GM15510 (cell line): ENCODE results near the gene HHIP.

Experiments
- POLR2A ChIP-seq: IDR thresholded peaks from 3 replicates; pipeline ENCODE4 v1.6.1; 2011; ENCODE audit warnings: borderline replicate concordance; ENCODE audit not compliant: insufficient read length; ENCODE audit errors: extremely low read depth

HHIP gene

DNA sequence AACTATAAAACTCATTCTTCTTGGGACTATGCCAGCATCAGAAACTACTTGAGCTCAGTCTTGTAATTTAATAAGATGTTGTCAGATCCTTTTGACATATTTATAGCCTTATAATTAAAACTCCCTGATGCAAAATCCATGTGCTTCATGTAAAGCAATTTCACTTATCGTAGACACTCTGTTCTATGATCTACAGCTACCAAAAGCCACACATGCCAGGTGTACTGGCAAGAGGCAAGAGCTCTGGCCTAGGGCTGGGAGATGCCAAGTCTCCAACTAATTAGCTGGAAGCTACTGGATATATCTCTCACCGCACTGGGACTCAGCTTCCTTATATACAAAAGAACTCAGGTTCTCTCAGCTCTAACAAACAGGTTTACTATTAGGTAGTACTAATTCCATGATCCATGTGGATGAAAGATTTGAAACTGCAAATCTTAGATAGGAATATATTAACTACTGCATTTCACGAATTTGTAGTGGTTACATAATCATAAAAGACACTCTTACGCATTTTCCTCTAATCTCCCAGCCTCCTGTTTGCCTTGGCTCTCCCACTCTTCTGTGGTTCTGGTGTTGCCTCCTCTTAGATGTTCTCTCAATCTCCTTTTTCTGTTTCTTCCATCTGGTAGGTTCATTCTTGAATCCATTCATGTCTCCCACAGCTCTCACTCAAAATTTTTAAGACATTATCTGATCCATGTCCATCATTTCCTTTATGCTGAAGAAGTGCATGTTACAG, 103.0 kb downstream of the HHIP start:
- TF ChIP-seq POLR2A, result no peak

DNA sequence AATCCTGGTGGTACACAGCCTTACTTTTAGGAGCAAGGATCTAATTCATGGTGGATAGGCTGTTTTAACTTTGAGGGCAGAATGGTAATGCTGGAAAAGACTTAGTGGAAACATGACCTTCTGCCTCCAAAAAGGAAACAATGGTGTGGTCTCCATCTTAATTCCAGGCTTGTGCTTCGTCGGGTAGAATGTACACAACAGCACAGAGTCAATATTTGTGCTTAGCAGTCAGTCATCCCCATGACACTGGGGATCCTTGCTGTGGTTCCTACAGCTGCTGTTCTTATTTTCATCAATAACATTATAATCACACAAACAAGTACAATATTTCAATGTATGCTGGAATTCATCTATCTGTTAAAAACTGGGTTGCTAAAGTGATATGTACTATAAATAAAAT, 104.4 kb downstream of the HHIP start:
- no peak for TF ChIP-seq POLR2A

DNA sequence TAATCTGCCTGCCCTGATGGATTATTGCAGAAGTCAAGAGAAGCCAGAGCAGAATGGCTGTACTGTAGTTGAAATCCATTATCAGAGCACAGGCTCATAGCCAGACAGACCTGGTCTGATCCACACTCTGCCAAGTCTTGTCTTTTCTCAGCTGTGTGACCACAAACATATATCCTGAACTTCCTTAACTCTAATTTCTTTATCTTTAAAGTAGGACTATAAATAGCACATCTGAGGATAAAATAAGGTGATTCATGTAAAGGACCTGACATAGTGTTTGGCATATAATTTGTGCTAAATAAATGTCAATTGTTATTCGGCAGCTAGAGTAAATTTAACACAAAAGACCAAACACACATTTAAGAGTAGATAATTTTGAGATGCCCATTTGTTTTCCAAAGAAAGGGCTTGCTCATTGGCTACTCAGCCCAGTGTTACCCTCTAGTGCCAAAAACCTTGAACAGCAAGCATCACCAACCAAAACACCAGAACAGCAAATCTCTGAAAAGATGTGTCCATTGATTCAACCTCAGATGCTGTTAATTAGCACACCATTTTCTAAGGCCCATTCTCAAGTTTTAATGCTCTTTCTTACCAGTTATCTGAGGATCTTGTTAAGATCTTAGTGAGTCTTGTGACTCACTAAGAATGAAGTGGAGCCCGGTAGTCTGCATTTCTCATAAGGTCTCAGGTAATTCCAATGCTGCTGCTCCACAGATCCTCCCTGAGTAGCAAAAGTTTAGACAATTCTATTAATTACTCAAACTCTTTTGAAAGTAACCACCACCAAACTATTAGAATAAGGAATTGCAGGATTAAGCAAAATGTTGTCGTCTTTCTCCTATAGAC, 108.8 kb downstream of the HHIP start:
- no peak for TF ChIP-seq POLR2A

DNA sequence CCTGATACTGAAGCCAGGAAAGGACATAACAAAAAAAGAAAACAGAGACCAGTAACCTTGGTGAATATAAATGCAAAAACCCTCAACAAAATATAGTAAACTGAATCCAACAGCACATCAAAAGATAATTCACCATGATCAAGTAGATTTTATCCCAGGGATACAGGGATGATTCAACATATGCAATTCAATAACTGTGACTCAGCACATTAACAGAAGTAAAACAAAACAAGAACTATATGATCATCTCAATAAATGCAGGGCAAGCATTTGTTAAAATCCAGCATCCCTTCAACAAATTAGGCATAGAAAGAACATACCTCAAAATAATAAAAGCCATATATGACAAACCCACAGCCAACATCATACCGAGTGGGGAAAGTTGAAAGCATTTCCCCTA, 112.0 kb downstream of the HHIP start:
- no peak for TF ChIP-seq POLR2A

DNA sequence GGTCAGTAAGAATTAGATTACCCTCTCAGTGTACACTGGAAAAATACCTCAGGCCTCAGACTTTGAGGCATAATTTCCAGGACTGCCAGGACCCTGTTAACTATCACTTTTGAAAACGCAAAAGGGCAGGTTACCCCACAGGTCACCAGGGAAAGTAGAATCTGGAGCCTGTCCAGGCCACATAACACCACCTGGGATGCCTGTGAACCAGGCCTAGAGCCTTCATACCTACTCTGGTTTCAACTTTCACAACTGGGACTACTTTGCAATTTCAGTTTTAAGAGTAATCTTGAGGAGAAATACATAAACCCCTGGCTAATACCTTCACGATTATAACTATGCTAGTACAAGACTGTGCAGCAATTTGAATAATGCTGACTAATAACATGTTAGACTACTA, 132.4 kb downstream of the HHIP start:
- TF ChIP-seq POLR2A, result no peak

DNA sequence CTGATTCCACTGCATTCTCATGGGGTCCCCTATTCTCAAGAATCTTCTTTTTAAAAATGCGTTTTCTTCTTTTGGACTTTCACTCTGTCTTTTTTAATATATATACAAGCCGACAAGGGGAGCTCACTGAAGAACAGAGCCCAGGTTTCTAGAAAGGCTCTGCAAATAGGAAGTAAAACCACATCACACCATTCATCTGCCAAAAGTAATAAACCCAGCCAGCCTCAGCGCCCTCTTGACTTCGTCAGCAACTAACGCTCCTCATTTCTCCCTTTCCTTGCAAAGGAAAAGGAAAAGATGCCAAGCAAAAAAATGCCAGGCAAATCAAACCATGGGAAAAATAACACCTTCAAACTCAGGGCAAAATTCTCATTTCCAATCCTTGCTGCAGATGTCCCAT, 136.4 kb downstream of the HHIP start:
- TF ChIP-seq POLR2A, result no peak

DNA sequence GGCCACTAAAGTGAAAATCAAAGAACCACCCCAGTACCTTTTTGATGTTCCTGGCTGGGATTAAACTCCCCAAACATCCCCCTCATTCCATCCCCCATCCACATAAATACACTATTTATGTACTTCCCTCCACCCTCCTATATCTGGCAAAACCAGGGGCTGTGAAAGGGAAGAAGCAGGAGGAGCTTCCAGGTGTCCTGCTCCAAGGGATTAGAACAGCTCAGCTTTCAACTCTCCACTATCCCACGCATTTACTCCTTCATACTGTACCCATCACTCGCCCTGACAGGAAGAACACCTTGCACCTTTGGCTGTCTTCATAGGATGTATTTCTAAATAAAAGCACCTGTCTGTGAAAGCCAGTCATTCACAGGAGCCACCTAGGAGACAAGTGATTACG, 140.0 kb downstream of the HHIP start:
- TF ChIP-seq POLR2A, result no peak

DNA sequence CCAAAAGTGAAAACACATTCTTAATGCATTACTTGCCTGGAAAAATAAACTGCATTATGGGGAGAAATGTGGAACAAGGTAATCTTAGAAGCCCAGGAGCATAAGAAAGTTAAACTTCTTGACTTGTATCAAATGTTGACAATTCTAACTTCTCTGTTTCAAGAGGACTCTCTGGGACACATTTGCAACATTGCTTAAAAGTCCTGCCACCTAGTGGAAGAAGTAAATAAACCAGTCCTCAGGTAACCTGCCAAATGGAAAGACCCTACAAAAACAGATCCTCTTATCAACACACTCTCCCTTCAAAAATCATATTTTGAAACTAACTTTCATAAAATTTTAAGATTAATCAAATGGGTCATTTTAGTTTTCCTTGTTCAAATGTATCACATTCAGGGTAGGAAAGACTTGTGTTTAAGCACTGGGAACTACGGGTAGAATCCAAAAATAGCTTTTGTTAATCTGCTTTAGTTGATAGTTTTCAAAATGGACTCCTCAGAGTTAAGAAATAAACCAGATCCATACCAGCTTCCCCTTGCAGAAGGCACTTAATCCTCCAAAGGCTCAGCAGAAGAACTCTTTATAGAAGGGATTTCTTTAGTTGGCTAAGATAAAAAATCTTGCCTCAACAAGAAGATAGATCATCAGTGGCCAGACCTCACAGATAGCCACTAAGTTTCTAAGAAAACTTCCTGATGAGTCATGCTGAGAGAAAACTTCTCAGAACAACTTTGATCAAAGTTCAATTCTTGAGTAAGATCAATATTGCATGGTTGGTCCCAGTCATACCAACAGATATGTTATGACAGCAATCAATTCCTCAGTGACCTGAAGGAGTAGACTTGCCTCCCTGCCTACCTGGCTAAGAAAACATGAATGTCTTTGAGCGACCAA, 141.7 kb downstream of the HHIP start:
- no peak for TF ChIP-seq POLR2A

DNA sequence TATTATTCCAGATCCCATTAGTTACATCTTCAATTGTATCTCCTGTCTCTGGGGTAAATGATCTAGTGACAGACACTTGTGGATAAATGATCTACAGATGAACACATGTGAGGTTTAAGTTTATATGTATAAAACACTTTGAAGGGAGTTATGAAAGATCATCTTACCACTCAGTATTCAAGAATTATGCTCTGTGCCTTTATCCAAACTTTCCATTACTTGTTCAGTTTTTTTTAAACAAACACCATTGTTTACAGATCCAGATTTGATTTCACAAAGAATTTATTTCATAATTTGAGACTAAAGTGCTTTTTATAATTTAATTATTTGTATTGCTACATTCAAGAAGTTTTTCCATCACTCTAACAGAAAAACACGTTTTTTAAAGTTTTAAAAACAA, 142.5 kb downstream of the HHIP start:
- no peak for TF ChIP-seq POLR2A
